NCI-H2227 treated with DMSO at 0.1 percent for 48 hours (cell line): ENCODE data around the gene ITGA1.
"Not testable (repeated sequence)": the region's sequence is repeated elsewhere in the genome, so short reads cannot be mapped to it uniquely, and the experiment has no call there.

Experiments
- DNase-seq: peaks from one replicate; lab custom pipeline; 2025; lab: John Stamatoyannopoulos, UW

ITGA1 gene

DNA sequence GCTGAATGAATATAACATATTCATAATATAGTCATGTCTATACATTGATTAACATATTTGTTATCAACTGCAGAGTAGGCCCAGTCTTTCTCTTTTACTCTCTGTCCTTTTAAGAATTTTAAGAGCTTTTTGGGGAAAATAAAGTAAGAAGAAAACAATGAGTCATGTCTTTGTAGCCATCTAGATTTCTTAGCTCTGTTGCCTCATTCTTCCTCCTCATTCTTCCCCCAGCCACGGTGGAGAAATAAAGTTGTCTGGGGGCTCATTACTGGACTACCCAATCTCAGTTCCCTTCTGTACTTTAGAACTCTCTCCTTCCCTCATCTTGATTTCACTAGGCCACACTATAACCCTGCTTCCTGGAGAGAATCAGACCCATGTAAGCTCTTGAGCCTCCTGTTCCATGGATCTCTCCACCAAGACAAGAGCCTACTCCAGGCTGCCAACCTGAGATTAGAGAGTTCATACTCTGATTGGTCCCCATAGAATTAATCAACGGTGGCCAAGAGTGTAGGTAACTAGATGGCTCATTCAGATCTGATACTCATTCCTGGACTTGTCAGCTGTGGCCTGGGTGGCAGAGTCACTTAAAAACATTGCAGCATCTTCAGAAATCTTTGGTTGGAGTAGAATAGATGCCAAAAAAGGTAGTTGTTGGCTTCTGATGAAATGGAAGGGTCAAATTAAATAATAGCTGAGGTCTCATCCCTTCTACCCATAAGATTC, 44.2 kb downstream of the ITGA1 start:
- DNase-seq, result no peak

DNA sequence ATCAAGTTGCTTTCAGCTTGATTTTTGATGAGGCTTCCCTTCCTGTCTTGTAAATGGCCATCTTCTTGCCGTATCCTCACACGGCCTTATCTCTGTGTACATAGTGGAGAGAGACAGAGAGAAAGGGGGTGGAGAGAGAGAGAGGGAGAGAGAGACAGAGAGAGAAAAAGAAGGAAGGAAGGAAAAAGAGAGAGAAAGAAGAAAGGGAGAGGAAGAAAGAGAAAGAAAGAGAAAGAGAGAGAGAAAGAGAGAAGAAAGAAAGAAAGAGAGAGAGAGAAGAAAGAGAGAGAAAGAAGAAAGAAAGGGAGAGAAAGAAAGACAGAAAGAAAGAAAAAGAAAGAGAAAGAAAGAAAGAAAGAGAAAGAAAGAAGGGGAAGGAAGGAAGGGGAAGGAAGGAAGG, 46.6 kb downstream of the ITGA1 start:
- DNase-seq, result no peak

DNA sequence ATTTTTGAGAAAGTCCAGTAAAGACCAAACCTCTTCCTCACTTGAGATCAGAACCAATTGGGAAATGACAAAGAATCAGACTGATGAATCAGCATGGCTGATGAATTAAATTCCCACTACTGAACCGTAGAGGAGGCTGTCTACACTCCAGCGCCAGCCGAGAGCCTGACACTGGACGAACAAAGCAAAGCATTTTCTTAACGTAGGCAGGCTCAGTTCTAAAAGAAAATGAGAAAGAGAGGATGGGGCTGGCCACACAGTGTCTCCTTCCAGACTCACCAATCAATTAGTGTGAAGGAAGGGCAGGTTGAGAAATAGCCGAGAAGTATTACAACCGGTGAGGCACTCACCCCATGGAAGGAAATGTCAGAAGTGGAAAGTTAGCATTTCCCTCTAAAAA, 49.4 kb downstream of the ITGA1 start:
- DNase-seq, result peak; percentile 11

- no peak for DNase-seq
These were observed 49.9 kb downstream of the ITGA1 start for GRCh38 chr5:52837591-52838001.

GRCh38 chr5:52838326-52839015, 50.8 kb downstream of the ITGA1 start:
- no peak for DNase-seq

- DNase-seq, result no peak
These were observed 51.6 kb downstream of the ITGA1 start for GRCh38 chr5:52839285-52839684.

GRCh38 chr5:52840277-52841050, 52.7 kb downstream of the ITGA1 start:
- peak; percentile 22 for DNase-seq

- DNase-seq, result no peak
These were observed 53.4 kb downstream of the ITGA1 start for GRCh38 chr5:52841114-52841513.

DNA sequence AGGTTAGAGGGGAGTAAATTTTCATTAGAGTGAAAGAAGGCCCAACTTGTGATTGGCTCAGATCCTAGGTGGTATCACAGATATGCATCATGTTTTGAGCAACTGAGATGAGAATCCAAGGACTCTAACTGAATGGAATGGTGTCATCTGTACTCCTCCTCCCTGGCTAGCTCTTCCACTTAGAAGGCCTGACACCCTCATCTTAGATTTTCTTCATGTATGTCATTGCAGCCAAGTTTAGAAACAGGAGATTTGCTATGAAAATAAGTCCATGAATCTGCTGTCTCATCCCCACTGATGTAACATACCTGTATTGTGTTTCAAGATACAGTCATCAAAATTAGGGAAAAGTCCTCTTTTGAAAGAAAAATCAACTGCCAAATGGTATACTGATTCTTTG, 54.4 kb downstream of the ITGA1 start:
- DNase-seq, result no peak

DNA sequence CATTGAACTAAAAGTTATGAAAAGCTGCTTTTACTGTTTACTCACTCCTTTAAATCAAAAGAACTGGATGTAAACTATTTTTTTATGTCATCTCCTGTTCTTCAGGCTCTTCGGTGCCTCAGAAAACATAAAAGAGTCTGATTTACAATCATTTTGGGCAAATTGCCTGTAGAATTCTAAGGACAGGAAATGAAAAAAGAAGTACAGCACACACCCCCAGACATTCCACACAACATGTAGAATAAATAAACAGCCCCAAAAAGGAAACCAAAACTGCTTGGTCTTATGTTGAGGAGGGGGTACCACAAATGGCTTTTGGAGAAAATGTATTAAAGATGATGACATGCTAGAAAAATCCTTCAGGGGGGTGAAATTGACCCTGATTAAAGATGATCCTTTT, 57.2 kb downstream of the ITGA1 start:
- DNase-seq, result no peak

DNA sequence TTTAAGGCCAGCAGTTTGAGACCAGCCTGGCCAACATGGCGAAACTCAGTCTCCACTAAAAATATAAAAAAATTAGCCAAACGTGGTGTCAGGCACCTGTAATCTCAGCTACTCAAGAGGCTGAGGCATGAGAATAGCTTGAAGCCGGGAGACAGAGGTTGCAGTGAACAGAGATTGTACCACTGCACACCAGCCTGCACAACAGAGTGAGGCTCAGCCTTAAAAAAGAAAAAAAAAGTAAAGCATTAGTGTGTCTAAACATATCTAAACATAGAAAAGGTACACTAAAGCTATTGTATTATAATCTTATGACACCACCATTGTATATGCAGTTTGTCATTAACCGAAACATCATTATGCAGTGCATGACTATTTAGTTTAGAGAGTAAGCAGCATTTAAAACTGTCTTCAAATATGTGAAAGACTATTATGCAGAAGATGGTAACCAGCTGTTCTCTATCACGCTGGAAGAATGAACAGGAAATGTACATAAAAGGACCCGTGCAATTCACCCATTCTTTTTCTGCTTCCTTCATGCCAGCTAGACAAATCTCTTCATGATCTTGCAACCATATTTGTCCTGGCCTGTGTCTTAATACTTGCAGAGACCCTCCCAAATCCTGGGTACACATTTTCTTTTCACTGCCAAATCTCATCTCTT, 58.6 kb downstream of the ITGA1 start:
- no peak for DNase-seq

- not testable (repeated sequence) for DNase-seq
These were observed 61.0 kb downstream of the ITGA1 start for GRCh38 chr5:52848688-52849087.

GRCh38 chr5:52849544-52849943, 61.8 kb downstream of the ITGA1 start:
- no peak for DNase-seq

DNA sequence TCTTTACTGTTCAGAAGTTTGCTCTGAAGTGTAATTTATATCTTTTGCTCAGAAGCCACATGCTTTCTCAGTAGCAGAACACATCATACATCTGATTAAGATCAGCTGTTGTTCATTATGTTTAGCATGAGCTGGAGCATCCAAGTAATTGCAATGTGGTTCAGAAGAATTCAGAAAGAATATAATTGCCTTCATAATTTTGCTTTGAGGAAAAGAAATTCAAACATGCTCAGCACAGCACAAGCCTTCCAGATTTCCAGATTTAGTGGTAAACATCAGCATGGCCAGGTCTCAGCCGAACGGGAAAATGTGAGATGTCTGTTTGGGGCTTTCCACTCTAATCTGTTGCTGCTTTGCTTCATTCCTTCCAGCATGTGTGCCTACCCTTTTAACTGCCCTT, 65.9 kb downstream of the ITGA1 start:
- DNase-seq, result no peak

- no peak for DNase-seq
These were observed 66.6 kb downstream of the ITGA1 start for GRCh38 chr5:52854301-52854700.

- no peak for DNase-seq
These were observed 67.2 kb downstream of the ITGA1 start for GRCh38 chr5:52854949-52855348.

- DNase-seq, result no peak
These were observed 68.8 kb downstream of the ITGA1 start for GRCh38 chr5:52856564-52856963.

GRCh38 chr5:52859628-52860027, 71.9 kb downstream of the ITGA1 start:
- no peak for DNase-seq

DNA sequence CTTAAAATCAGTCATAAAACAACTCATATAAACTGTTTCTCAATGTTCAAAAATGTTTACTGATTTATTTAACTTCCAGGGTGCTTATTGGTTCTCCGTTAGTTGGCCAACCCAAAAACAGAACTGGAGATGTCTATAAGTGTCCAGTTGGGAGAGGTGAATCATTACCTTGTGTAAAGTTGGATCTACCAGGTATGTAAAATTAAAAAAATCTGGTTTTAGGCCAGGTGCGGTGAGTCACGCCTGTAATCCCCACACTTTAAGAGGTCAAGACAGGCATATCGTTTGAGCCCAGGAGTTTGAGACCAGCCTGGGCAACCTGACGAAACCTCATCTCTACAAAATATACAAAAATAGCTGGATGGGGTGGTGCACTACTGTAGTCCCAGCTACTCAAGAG, 73.7 kb downstream of the ITGA1 start:
- no peak for DNase-seq

- no peak for DNase-seq
These were observed 76.1 kb downstream of the ITGA1 start for GRCh38 chr5:52863715-52864290.

DNA sequence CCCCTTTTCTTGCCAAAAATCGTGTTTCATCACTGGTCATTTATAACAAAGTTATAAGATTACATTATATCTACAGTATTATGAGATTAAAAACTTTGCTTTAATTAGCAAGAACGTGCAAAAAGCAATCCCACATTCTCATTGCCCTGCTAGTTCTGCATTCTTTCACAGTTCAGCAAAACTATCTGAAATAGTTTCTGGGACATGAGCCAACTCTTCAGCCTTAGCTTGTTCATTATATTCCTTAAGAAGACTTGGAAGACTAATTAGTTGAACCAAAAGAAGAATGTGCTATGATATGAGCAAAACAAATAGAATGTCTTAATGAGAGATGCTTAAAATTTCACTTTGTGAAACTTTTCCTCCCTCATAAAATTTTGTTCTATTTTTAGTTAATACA, 76.7 kb downstream of the ITGA1 start:
- DNase-seq, result no peak

GRCh38 chr5:52864884-52865283, 77.2 kb downstream of the ITGA1 start:
- DNase-seq, result no peak
